ENCODE results near the gene HES4.
"Not testable (repeated sequence)": the region's sequence is repeated elsewhere in the genome, so short reads cannot be mapped to it uniquely, and the experiment has no call there.

Gene HES4

DNA sequence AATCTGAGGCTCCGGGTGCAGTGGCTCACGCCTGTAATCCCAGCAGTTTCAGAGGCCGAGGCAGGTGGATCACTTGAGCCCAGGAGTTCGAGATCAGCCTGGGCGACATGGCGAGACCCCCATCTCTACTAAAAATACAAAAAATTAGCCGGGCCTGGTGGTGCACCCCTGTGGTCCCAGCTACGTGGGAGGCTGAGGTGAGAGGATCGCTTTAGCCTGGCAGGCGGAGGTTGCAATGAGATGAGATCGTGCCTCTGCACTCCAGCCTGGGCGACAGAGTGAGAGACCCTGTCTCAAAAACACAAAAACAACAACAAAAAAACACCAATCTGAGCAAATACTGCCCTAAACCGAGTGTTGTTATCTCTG is 12.8 kb upstream of the HES4 start:
- H3K27ac ChIP-seq (ENCODE audit: low read length); H3K36me3 ChIP-seq (ENCODE audit: control insufficient read depth, low read depth, low read length); H3K9me3 ChIP-seq (ENCODE audit: control insufficient read depth, low read depth, low read length): not testable (repeated sequence)
- peaks cover 21% of the 10 kb centered on the region for H3K27me3 ChIP-seq (ENCODE audit: control insufficient read depth, insufficient read depth, low read length)
- H3K4me3 ChIP-seq (ENCODE audit: low read length) = peak overlapping the region; percentile 48
- peak overlapping the region; percentile 5 for H3K9ac ChIP-seq (ENCODE audit: low read length)
- peaks cover 11% of the 10 kb centered on the region for H3K4me1 ChIP-seq (ENCODE audit: control insufficient read depth, low read depth, low read length)

DNA sequence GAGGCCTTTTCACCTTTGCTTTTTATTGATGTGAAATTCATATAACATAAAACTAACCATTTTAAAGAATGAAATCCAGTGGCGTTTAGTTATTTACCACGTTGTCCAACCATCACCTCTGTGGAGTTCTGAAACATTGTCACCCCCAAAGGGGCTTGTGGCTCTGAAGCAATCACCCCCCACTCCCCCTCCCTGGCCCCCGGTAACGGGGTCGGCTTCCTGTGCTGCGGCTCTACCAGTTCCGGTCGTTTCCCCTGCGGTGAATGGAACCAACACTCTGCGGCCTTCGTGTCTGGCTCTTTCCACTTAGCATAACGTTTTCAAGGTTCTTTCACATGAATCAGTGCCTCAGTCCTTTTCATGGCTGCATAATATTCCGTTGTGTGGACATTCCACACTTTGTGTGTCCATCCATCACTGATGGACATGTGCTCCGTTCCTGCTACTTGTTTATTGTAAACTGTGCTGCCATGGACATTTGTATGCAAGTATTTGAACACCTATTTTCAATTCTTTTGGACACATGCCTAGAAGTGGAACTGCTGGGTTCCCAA is 11.6 kb upstream of the HES4 start:
- Histone ChIP-seq H3K9me3 (ENCODE audit: control insufficient read depth, low read depth, low read length) (no peaks in the 10 kb centered on the region), H3K9ac (ENCODE audit: low read length) (no peak overlapping the region), H3K27me3 (ENCODE audit: control insufficient read depth, insufficient read depth, low read length) (peaks cover 27% of the 10 kb centered on the region)

GRCh38 chr1:1010131-1010530 is 10.2 kb upstream of the HES4 start:
- not testable (repeated sequence) for H3K27ac ChIP-seq (ENCODE audit: low read length); H3K36me3 ChIP-seq (ENCODE audit: control insufficient read depth, low read depth, low read length); H3K4me3 ChIP-seq (ENCODE audit: low read length); H3K9me3 ChIP-seq (ENCODE audit: control insufficient read depth, low read depth, low read length); H3K9ac ChIP-seq (ENCODE audit: low read length)
- H3K27me3 ChIP-seq (ENCODE audit: control insufficient read depth, insufficient read depth, low read length) = peaks cover 31% of the 10 kb centered on the region
- H3K4me1 ChIP-seq (ENCODE audit: control insufficient read depth, low read depth, low read length) = peaks cover 15% of the 10 kb centered on the region

More for the DNA sequence above, 11.6 kb upstream of the HES4 start:
- Histone ChIP-seq H3K4me3 (ENCODE audit: low read length) (no peak overlapping the region), H3K4me1 (ENCODE audit: control insufficient read depth, low read depth, low read length) (peaks cover 11% of the 10 kb centered on the region), H3K36me3 (ENCODE audit: control insufficient read depth, low read depth, low read length) (no peaks in the 10 kb centered on the region), H3K27ac (ENCODE audit: low read length) (no peak overlapping the region)

DNA sequence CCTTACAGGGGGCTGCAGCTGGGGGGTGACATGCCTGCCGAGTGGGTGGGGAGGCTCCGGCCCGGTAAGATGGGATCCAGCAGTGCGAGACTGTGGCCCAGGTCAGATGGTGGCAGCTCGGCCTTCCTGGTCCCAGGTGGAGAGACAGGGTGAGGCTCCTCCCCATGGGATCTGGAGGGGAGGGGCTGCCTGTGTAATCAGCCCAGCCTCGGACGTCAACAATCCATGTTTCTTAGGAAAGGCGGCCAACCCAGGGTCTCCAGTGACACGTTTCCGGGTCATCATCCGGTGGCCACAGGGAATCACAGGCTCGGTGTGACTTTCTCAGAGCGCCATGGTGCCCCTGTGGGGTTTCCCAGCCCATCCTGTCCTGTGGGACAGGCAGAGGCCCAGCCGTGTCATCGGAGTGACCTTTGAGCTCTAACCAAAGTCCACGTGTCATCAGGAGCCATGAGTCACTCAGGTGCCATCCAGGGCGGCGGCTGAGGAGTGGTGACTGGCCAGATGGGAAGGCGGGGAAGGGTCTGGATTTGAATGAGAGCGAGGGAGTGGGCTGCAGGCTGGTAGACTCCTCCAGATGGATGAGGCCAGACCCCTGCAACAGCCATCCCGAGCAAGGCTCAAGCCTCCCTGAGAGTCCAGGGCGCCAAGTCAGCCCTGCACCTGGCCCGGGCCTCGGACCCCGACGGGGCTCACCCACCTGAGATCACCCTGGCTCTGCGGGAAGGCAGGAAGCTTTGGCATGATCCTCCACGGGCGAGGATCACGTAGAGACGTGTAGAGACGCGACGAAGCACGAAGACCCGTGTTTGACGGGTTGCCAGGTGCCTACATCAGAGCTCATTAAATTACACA is 6.6 kb upstream of the HES4 start:
- H3K4me3 ChIP-seq (ENCODE audit: low read length) = no peak overlapping the region
- peaks cover 53% of the 10 kb centered on the region for H3K27me3 ChIP-seq (ENCODE audit: control insufficient read depth, insufficient read depth, low read length)
- H3K4me1 ChIP-seq (ENCODE audit: control insufficient read depth, low read depth, low read length) = peaks cover 8% of the 10 kb centered on the region
- H3K9ac ChIP-seq (ENCODE audit: low read length) = no peak overlapping the region
- H3K27ac ChIP-seq (ENCODE audit: low read length) = no peak overlapping the region
- H3K9me3 ChIP-seq (ENCODE audit: control insufficient read depth, low read depth, low read length) = no peaks in the 10 kb centered on the region
- H3K36me3 ChIP-seq (ENCODE audit: control insufficient read depth, low read depth, low read length) = no peaks in the 10 kb centered on the region

DNA sequence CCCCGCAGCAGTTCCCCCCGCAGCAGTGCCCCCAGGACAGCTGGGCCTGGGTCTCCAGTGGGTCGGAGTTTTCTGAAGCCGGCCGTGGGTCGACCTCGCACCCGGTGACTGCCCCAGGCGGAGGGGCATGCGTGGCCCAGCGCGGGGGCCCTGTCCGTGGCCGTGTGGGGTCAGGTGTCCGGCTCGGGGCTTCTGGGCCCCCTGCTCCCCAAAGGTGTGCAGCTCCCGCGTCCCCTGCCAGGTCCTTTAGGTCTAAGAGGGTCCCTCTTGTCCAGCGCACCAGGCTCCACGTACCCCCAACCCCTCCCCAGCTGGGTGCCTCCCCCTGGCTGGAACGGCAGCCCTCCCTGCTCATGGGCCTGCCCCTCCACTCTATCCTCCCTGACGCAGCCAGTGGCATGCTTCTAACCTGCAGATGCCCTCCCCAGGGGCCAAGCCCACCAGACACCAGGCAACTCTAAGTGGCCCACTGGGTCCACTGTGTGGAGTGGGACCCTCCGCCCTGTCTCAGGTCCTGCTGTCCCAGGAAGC is 5.9 kb upstream of the HES4 start:
- Histone ChIP-seq H3K9me3 (ENCODE audit: control insufficient read depth, low read depth, low read length) (no peaks in the 10 kb centered on the region), H3K36me3 (ENCODE audit: control insufficient read depth, low read depth, low read length) (no peaks in the 10 kb centered on the region), H3K4me1 (ENCODE audit: control insufficient read depth, low read depth, low read length) (peaks cover 8% of the 10 kb centered on the region), H3K27ac (ENCODE audit: low read length) (no peak overlapping the region), H3K9ac (ENCODE audit: low read length) (no peak overlapping the region), H3K4me3 (ENCODE audit: low read length) (no peak overlapping the region), H3K27me3 (ENCODE audit: control insufficient read depth, insufficient read depth, low read length) (peaks cover 60% of the 10 kb centered on the region)

DNA sequence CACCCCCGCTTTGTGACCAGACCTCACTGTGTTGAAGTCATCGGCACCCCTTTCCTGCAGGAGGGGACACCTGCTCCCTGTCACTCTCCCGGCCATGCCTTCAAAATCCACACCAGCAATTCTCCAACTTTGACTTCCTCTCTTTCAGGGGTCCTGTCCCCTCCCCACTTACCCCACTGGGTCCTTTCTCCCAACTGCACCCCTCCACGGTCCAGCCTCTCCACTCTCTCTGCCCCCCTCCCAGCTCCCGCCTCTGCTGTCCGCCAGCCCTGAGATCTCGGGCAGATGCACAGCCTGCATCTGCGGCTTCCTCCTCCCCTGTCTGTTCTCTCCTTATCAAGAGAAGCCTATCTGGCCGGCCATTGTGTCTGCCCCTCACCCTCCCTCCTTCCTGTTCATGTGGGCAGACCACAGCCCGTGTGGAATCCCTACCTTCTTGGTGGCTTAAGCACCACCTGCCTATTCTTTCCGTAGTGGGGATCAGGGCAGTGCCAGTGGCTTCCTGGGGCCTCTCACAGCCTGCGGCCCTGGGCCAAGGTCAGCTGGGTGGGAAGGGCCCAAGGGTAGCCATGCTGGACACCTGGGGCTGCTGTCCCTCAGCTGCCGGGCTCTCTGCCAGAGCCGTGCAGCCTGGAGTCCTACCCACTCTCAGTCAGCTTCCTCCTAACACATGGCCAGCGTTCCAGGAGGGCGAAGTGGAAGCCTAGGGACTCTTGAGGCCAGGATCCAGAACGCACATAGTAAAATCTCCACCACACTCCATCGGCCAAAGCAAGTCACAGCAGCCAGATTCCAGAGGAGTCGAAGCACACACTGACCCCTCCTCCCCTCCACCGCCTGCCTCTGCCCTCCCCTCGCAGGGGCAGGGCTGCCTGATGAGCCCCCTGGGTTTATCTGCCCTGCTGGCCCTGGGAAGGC is 5.1 kb upstream of the HES4 start:
- H3K27me3 ChIP-seq (ENCODE audit: control insufficient read depth, insufficient read depth, low read length) = peaks cover 68% of the 10 kb centered on the region
- no peak overlapping the region for H3K9ac ChIP-seq (ENCODE audit: low read length)
- no peaks in the 10 kb centered on the region for H3K36me3 ChIP-seq (ENCODE audit: control insufficient read depth, low read depth, low read length)
- peaks cover 8% of the 10 kb centered on the region for H3K4me1 ChIP-seq (ENCODE audit: control insufficient read depth, low read depth, low read length)
- no peaks in the 10 kb centered on the region for H3K9me3 ChIP-seq (ENCODE audit: control insufficient read depth, low read depth, low read length)
- H3K4me3 ChIP-seq (ENCODE audit: low read length) = no peak overlapping the region
- H3K27ac ChIP-seq (ENCODE audit: low read length) = no peak overlapping the region

- Histone ChIP-seq H3K27ac (ENCODE audit: low read length) (no peak overlapping the region), H3K9me3 (ENCODE audit: control insufficient read depth, low read depth, low read length) (no peaks in the 10 kb centered on the region), H3K27me3 (ENCODE audit: control insufficient read depth, insufficient read depth, low read length) (peaks cover 75% of the 10 kb centered on the region), H3K36me3 (ENCODE audit: control insufficient read depth, low read depth, low read length) (no peaks in the 10 kb centered on the region), H3K4me1 (ENCODE audit: control insufficient read depth, low read depth, low read length) (peaks cover 8% of the 10 kb centered on the region), H3K4me3 (ENCODE audit: low read length) (no peak overlapping the region), H3K9ac (ENCODE audit: low read length) (no peak overlapping the region)
Measured at GRCh38 chr1:1004420-1004779, 4.5 kb upstream of the HES4 start.

DNA sequence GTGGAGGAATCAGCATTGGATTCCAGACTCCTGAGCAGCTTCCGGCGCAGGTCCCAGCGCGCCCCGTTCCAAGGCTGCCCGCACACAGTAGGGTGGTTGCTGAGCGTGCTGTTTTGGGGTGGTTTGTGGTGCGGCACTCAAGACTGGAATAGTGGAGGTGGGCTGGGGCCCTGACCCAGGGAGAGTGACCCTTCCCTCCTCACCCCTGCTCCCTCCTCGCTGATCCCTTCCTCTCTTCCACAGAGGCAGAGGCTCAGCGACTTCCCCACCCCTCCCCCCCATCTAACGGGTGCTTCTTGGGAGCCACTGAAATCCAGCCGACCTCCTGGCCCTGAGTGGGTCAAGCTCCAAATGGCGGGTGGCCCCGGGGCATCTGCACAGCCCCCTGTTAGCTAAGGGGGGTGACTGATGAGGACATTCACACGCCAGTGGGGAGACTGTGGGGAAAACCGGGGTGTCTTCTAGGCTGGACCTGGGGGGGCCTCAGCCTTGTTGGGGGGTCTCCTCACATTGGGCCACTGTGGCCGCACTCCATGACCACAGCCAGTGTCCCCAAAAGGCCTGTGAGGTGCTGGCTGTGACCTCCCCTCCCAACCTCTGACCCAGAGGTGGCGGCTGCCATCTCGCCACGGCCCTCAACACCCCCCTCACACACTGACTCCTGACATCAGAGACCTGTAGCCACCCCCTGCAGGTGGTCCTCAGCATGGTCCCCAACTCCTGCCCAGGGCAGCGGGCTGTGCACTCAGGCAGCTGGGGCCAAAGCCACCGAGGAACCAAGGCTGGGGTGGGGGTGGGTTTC is 3.9 kb upstream of the HES4 start:
- Histone ChIP-seq H3K27me3 (ENCODE audit: control insufficient read depth, insufficient read depth, low read length) (peaks cover 81% of the 10 kb centered on the region), H3K9me3 (ENCODE audit: control insufficient read depth, low read depth, low read length) (no peaks in the 10 kb centered on the region), H3K4me1 (ENCODE audit: control insufficient read depth, low read depth, low read length) (peaks cover 8% of the 10 kb centered on the region), H3K36me3 (ENCODE audit: control insufficient read depth, low read depth, low read length) (no peaks in the 10 kb centered on the region), H3K9ac (ENCODE audit: low read length) (no peak overlapping the region), H3K27ac (ENCODE audit: low read length) (no peak overlapping the region), H3K4me3 (ENCODE audit: low read length) (no peak overlapping the region)

GRCh38 chr1:1001057-1001783 is 1.3 kb upstream of the HES4 start:
- Histone ChIP-seq H3K9ac (ENCODE audit: low read length) (no peak overlapping the region), H3K4me3 (ENCODE audit: low read length) (peak overlapping the region; percentile 44), H3K36me3 (ENCODE audit: control insufficient read depth, low read depth, low read length) (no peaks in the 10 kb centered on the region), H3K9me3 (ENCODE audit: control insufficient read depth, low read depth, low read length) (no peaks in the 10 kb centered on the region), H3K4me1 (ENCODE audit: control insufficient read depth, low read depth, low read length) (peaks cover 8% of the 10 kb centered on the region), H3K27ac (ENCODE audit: low read length) (no peak overlapping the region), H3K27me3 (ENCODE audit: control insufficient read depth, insufficient read depth, low read length) (peaks cover 93% of the 10 kb centered on the region)

DNA sequence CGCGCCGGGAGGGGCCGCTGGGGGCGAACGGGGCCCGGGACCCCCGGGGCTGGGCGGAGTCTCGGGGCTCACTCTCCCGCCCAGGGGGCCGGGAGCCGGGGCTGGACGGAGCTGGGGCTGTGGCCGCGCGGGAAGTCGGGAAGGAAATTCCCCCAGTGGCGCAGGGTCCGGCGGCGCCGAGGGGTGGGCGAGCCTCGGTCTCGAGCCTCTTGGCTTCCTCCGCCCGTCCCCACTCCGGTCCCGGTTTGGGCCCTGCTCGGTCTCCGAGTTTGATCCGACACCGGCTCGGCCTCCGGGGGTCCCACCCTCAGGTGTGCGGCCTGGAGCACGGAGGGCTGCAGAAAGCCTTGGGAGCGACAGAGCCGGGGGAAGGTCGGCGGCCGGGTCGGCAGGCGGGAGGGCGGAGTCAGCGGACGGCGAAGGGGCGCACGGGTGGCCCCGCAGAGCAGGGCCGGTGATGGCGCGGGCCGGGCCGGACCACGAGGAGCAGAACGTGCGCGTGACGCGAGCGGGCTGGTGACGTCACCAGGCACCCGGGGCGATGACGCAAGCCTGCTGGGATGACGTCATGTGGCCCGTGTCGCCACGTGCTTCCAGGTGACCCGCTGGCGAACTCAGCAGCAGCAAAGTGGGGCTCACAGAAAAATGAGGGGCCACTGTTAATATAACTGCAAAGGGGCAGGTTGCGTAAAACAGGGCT is 610 bp upstream of the HES4 start:
- H3K4me3 ChIP-seq (ENCODE audit: low read length) = peak overlapping the region; percentile 44
- no peaks in the 10 kb centered on the region for H3K36me3 ChIP-seq (ENCODE audit: control insufficient read depth, low read depth, low read length)
- peaks cover 100% of the 10 kb centered on the region for H3K27me3 ChIP-seq (ENCODE audit: control insufficient read depth, insufficient read depth, low read length)
- H3K27ac ChIP-seq (ENCODE audit: low read length) = no peak overlapping the region
- H3K4me1 ChIP-seq (ENCODE audit: control insufficient read depth, low read depth, low read length) = peaks cover 8% of the 10 kb centered on the region
- H3K9ac ChIP-seq (ENCODE audit: low read length) = peak overlapping the region; percentile 12
- no peaks in the 10 kb centered on the region for H3K9me3 ChIP-seq (ENCODE audit: control insufficient read depth, low read depth, low read length)
